Heart left ventricle (tissue), 13 donors: ENCODE measurements around the gene ALDOA.

Experiments used
- CTCF ChIP-seq, 12 donors: fragments of 200-600 bp; sonication (generic) in 4 of 12; IDR thresholded peaks; one replicate each; pipeline versions ENCODE4 v1.5.0 to v1.8.0; 2018 to 2022; ENCODE audit warnings: antibody characterized with exemption in 12 of 12, mild to moderate bottlenecking in 5 of 12
- POLR2A ChIP-seq, 2 donors: fragments of 450-650 bp; IDR thresholded peaks; one replicate each; pipeline ENCODE4 v1.6.1; 2017; ENCODE audit warnings: antibody characterized with exemption in 2 of 2, mild to moderate bottlenecking in 2 of 2, moderate library complexity in 2 of 2
- donor health status: ischemic (EF 13 %, LVEDD 7.1; RV severe dilation, severe dysfunction).
- donor health status: DM: no; HTN: yes; CAD: no.
- donor health status: DM: no; HTN: no; CAD: no.
- donor health status: ischemic (EF 25% LVEDD 6.9; RV normal size, moderate dysfunction).
- donor health status: ischemic (EF 25% LVEDD 5.7; RV mildly dilated, moderate dysfunction).
- donor health status: ischemic (EF 35%, LVEDD 5.7; RV mildly dilated, moderate dysfunction).
- donor health status: nonischemic (EF 11% LVEDD 7.7; RV severe dilation, severe dysfunction).
- donor health status: DM: yes; HTN: yes; CAD: no.
- donor health status: PGD.
- donor health status: ischemic (EF 29% LVEDD 5.4; RV normal size, mild dysfunction).
- donor health status: nonischemic (EF 23%, LVEDD 6.1; RV moderate dilation, normal function).

- TF ChIP-seq CTCF (IDR thresholded peaks at IDR 0.05) = no peak
- TF ChIP-seq POLR2A (IDR thresholded peaks at IDR 0.05) = no peak
Observed at GRCh38 chr16:30049871-30050270, 15.7 kb upstream of the ALDOA start.
